ENCODE results near the gene RANBP3. TPM values are rescaled to one million over a fixed set of nuclear protein-coding genes. Genes with fewer than 3 reads are reported as not detected.
"Not testable (repeated sequence)": the region's sequence is repeated elsewhere in the genome, so short reads cannot be mapped to it uniquely, and the experiment has no call there.

The RANBP3 gene
- 41.6 TPM for total RNA-seq

- no peak for FAIRE-seq
- DNase-seq (ENCODE audit: low spot score in 2 of 2), result peak; percentile 98 to 100
Observed at GRCh38 chr19:5977785-5978605, at the start of gene RANBP3. Gene RANBP3 (minus strand): TSS chr19:5978140. CDS start chr19:5978082, 58 bp downstream.

GRCh38 chr19:6026390-6027227 lies 48.7 kb upstream of the RANBP3 start:
- no peak for DNase-seq (ENCODE audit: low spot score in 2 of 2)
- FAIRE-seq, result no peak

- not testable (repeated sequence) for DNase-seq (ENCODE audit: low spot score in 2 of 2); FAIRE-seq
Observed at GRCh38 chr19:6024756-6025155, 46.8 kb upstream of the RANBP3 start.

- FAIRE-seq, result no peak
- no peak for DNase-seq (ENCODE audit: low spot score in 2 of 2)
Observed at GRCh38 chr19:6023936-6024335, 46.0 kb upstream of the RANBP3 start.

GRCh38 chr19:6023085-6023682 lies 45.2 kb upstream of the RANBP3 start:
- DNase-seq (ENCODE audit: low spot score in 2 of 2), result no peak

GRCh38 chr19:6022570-6023064 lies 44.7 kb upstream of the RANBP3 start:
- FAIRE-seq, result no peak
- no peak for DNase-seq (ENCODE audit: low spot score in 2 of 2)

More at GRCh38 chr19:6023085-6023682, 45.2 kb upstream of the RANBP3 start:
- FAIRE-seq, result no peak

GRCh38 chr19:6021878-6022569 lies 44.1 kb upstream of the RANBP3 start:
- no peak for FAIRE-seq

GRCh38 chr19:6020972-6021805 lies 43.2 kb upstream of the RANBP3 start:
- DNase-seq (ENCODE audit: low spot score in 2 of 2), result no peak
- no peak for FAIRE-seq

More at GRCh38 chr19:6021878-6022569, 44.1 kb upstream of the RANBP3 start:
- peak; percentile 67 to 79 for DNase-seq (ENCODE audit: low spot score in 2 of 2)

GRCh38 chr19:6020166-6020882 lies 42.4 kb upstream of the RANBP3 start:
- FAIRE-seq, result no peak
- DNase-seq (ENCODE audit: low spot score in 2 of 2), result no peak

- DNase-seq (ENCODE audit: low spot score in 2 of 2) (no peak), FAIRE-seq (no peak)
Observed at GRCh38 chr19:6018786-6019185, 40.8 kb upstream of the RANBP3 start.

- FAIRE-seq (no peak), DNase-seq (ENCODE audit: low spot score in 2 of 2) (no peak)
Observed at GRCh38 chr19:6017576-6017975, 39.6 kb upstream of the RANBP3 start.

GRCh38 chr19:6015841-6016545 lies 38.1 kb upstream of the RANBP3 start:
- DNase-seq (ENCODE audit: low spot score in 2 of 2), result no peak
- FAIRE-seq, result no peak

GRCh38 chr19:6014551-6015135 lies 36.7 kb upstream of the RANBP3 start:
- FAIRE-seq, result no peak
- no peak for DNase-seq (ENCODE audit: low spot score in 2 of 2)

GRCh38 chr19:6012426-6013170 lies 34.7 kb upstream of the RANBP3 start:
- DNase-seq (ENCODE audit: low spot score in 2 of 2) (no peak), FAIRE-seq (no peak)

GRCh38 chr19:6011794-6012193 lies 33.9 kb upstream of the RANBP3 start:
- DNase-seq (ENCODE audit: low spot score in 2 of 2), result no peak
- FAIRE-seq, result no peak

- FAIRE-seq (no peak), DNase-seq (ENCODE audit: low spot score in 2 of 2) (no peak)
Observed at GRCh38 chr19:6011206-6011605, 33.3 kb upstream of the RANBP3 start.

GRCh38 chr19:6010107-6010506 lies 32.2 kb upstream of the RANBP3 start:
- DNase-seq (ENCODE audit: low spot score in 2 of 2) (no peak), FAIRE-seq (no peak)

Data from frontal cortex (tissue), 4 donors.